PC-9 (cell line): ENCODE results near the gene CPS1. TPM values are rescaled to one million over a fixed set of nuclear protein-coding genes. Genes with fewer than 3 reads are reported as not detected.

Source experiments
- BruUV-seq: library from RNA; stranded (reverse); fragments of 400-500 nt; replicated peaks from 2 replicates; lab custom pipeline; 2021; lab: Mats Ljungman, UMichigan
- CTCF ChIA-PET: fragments of 300-600 bp; sonication (Branson Sonifier 250); formaldehyde crosslinking; loops from one replicate; lab custom pipeline; 2022; ENCODE audit warnings: antibody characterized with exemption; lab: Charles Lee
- POLR2A ChIA-PET: fragments of 300-600 bp; sonication (Branson Sonifier 250); formaldehyde crosslinking; loops from one replicate; lab custom pipeline; 2022; ENCODE audit warnings: antibody characterized with exemption; ENCODE audit not compliant: unreplicated experiment; lab: Charles Lee
- DNase-seq, 2 experiments: peaks; one replicate each; pipeline versions ENCODE4 v3.0.0 to v3.0.0-alpha.2; 2015 to 2022; ENCODE audit warnings: mixed read lengths in 1 of 2
- H2AFZ ChIP-seq: fragments of 200-600 bp; sonication (generic); 2 replicates; pipeline ENCODE4 v1.8.1; 2017; ENCODE audit warnings: antibody characterized with exemption
- H3F3A ChIP-seq: fragments of 200-600 bp; sonication (generic); 2 replicates; pipeline ENCODE4 v1.8.1; 2017; ENCODE audit warnings: antibody characterized with exemption, mild to moderate bottlenecking, low read depth; ENCODE audit not compliant: insufficient read depth
- H3K27ac ChIP-seq: fragments of 200-600 bp; sonication (generic); 2 replicates; pipeline ENCODE4 v1.6.1; 2016; ENCODE audit warnings: mixed run types
- H3K27me3 ChIP-seq: fragments of 200-600 bp; sonication (generic); 2 replicates; pipeline ENCODE4 v1.6.1; 2016; ENCODE audit warnings: low read depth, mixed run types; ENCODE audit not compliant: insufficient read depth
- H3K36me3 ChIP-seq: fragments of 200-600 bp; sonication (generic); 2 replicates; pipeline ENCODE4 v1.6.1; 2016; ENCODE audit warnings: low read depth, mixed run types
- H3K4me1 ChIP-seq: fragments of 200-600 bp; sonication (generic); replicated peaks from 2 replicates; pipeline ENCODE4 v1.6.1; 2016; ENCODE audit warnings: mixed run types; ENCODE audit not compliant: insufficient read depth
- H3K4me2 ChIP-seq: fragments of 200-600 bp; sonication (generic); 2 replicates; pipeline ENCODE4 v1.6.1; 2017; ENCODE audit warnings: mixed run types
- H3K4me3 ChIP-seq: fragments of 200-600 bp; sonication (generic); 2 replicates; pipeline ENCODE4 v1.6.1; 2016; ENCODE audit warnings: mixed run types
- H3K79me2 ChIP-seq: fragments of 200-600 bp; sonication (generic); 2 replicates; pipeline ENCODE4 v1.6.1; 2017; ENCODE audit warnings: low read depth, mixed run types
- H3K9me2 ChIP-seq: fragments of 200-600 bp; sonication (generic); 2 replicates; pipeline ENCODE4 v1.8.1; 2017; ENCODE audit warnings: mild to moderate bottlenecking; ENCODE audit not compliant: insufficient read depth
- H3K9me3 ChIP-seq: fragments of 200-600 bp; sonication (generic); 2 replicates; pipeline ENCODE4 v1.8.1; 2016; ENCODE audit warnings: low read depth; ENCODE audit not compliant: insufficient read depth
- H4K20me1 ChIP-seq: fragments of 200-600 bp; sonication (generic); 2 replicates; pipeline ENCODE4 v1.8.1; 2017; ENCODE audit not compliant: insufficient read depth
- CTCF ChIP-seq: fragments of 200-600 bp; sonication (generic); conservative IDR thresholded peaks from 2 replicates; pipeline ENCODE4 v1.6.1; 2017; ENCODE audit warnings: mixed run types, antibody characterized with exemption, mild to moderate bottlenecking, moderate library complexity
- EZH2 ChIP-seq: fragments of 200-600 bp; sonication (generic); IDR thresholded peaks from 2 replicates; pipeline ENCODE4 v1.8.0; 2017; ENCODE audit warnings: antibody characterized with exemption, low read depth
- intact Hi-C: fragments of 100-400 bp; cut with micrococcal nuclease; formaldehyde crosslinking; loops from one replicate; pipeline ENCODE4 v1.10.0; 2022; ENCODE audit not compliant: unreplicated experiment
- total RNA-seq: library from RNA; stranded (reverse); gene quantifications from 2 replicates; pipeline ENCODE4 v1.2.3, GENCODE V29; 2021

Gene CPS1
- total RNA-seq, 1 experiment from 2014 or later, result 27.5 TPM

DNA sequence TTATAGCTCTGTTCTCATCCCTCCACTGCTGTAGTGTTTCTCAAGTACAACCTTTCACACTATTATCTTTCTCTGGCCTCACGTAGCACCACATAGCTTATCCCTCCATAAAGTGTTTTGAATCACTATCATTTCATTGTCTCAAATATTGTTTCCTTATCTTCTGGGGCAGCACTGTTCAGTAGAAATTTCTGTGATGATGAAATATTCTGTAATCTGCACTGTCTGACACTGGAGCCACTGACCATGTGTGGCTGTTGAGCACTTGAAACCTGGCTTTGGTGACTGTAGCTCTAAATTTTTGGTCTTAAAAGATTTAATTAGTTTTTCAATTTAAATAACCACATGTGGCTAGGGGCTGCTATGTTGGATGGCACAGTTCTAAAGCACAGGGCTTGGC, 78.9 kb downstream of the CPS1 start:
- Histone ChIP-seq H3K4me2 (no peak overlapping the region), H3K36me3 (no peaks in the 10 kb centered on the region), H3K4me3 (no peak overlapping the region), H3K79me2 (no peaks in the 10 kb centered on the region), H2AFZ (no peak overlapping the region), H3K27me3 (no peaks in the 10 kb centered on the region), H3K9me3 (no peaks in the 10 kb centered on the region), H3K4me1 (no peaks in the 10 kb centered on the region), H3F3A (no peaks in the 10 kb centered on the region), H3K27ac (no peak overlapping the region), H4K20me1 (no peaks in the 10 kb centered on the region), H3K9me2 (no peaks in the 10 kb centered on the region)
- DNase-seq, result no peak
- intact Hi-C loops, result no loop called here
- TF ChIP-seq CTCF, result no peak
- TF ChIP-seq EZH2, result no peak
- ChIA-PET POLR2A (interaction anchor here (0.7 kb wide), 1 partner anchor 63 kb away, joined by 3 read pairs; no protein-coding TSS in a partner anchor), CTCF (no interaction called here)
- BruUV-seq, result no TSS peak

DNA sequence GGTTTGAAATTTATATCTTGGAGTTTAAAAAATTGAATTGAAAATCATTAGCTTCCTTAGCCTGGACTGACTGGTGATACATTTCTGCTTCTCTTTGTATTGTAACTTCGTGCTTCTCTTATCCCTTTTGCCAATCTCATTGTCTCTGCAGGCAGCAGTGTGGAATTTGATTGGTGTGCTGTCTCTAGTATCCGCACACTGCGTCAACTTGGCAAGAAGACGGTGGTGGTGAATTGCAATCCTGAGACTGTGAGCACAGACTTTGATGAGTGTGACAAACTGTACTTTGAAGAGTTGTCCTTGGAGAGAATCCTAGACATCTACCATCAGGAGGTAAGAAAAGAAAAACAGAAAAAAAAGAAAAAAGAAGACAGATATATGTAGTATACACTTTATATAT, 85.9 kb downstream of the CPS1 start:
- BruUV-seq, result no TSS peak
- Histone ChIP-seq H3K4me3 (no peak overlapping the region), H3K36me3 (no peaks in the 10 kb centered on the region), H3K9me3 (no peaks in the 10 kb centered on the region), H2AFZ (no peak overlapping the region), H4K20me1 (no peaks in the 10 kb centered on the region), H3K4me2 (no peak overlapping the region), H3F3A (no peaks in the 10 kb centered on the region), H3K27me3 (no peaks in the 10 kb centered on the region), H3K27ac (no peak overlapping the region), H3K9me2 (no peaks in the 10 kb centered on the region), H3K79me2 (no peaks in the 10 kb centered on the region), H3K4me1 (no peaks in the 10 kb centered on the region)
- ChIA-PET CTCF (no interaction called here), POLR2A (no interaction called here)
- intact Hi-C loops, result no loop called here
- DNase-seq, result no peak
- no peak for TF ChIP-seq CTCF
- TF ChIP-seq EZH2, result no peak

DNA sequence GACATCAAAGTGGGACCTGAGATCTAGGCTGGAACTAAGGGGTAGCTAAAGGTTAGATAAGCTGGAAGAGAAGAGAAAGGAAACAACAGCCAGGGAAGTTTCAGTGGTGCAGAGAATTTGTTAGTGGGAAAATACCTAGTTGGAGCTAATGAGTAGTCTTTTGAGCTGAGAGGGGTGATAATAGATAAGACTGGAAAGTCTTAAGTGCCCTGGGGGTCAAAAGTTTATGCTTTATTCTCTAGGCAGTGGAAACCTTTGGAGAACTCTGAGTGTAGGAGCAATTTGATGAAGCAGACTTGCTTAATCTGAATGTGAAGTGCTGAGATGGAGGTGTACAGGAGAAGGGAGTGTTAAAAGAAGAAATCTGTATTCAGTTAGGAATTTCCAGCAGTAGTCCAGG, 90.8 kb downstream of the CPS1 start:
- ChIA-PET CTCF (no interaction called here), POLR2A (no interaction called here)
- Histone ChIP-seq H3K27ac (no peak overlapping the region), H3K9me2 (no peaks in the 10 kb centered on the region), H3K79me2 (no peaks in the 10 kb centered on the region), H3K27me3 (no peaks in the 10 kb centered on the region), H3K36me3 (no peaks in the 10 kb centered on the region), H3K4me3 (no peak overlapping the region), H4K20me1 (no peaks in the 10 kb centered on the region), H3F3A (no peaks in the 10 kb centered on the region), H2AFZ (no peak overlapping the region), H3K9me3 (no peaks in the 10 kb centered on the region), H3K4me2 (no peak overlapping the region), H3K4me1 (no peaks in the 10 kb centered on the region)
- intact Hi-C loops, result no loop called here
- TF ChIP-seq CTCF (no peak), EZH2 (no peak)
- BruUV-seq, result no TSS peak
- no peak for DNase-seq
